ENCODE results near the gene SEMA4A. TPM values are rescaled to one million over a fixed set of nuclear protein-coding genes. Genes with fewer than 3 reads are reported as not detected.
A peak's percentile ranks its signal among the peaks of the same experiment; 100 is the strongest.

SEMA4A gene
- total and polyA plus RNA-seq, 9 of the 15 experiments (the other 6 are each of a cell fraction or from before 2014, with no cell fraction given), result 0.04 to 1.7 (median 0.45) TPM

- no peak for TF ChIP-seq ZNF407 (IDR thresholded peaks at IDR 0.05; ENCODE audit: low read depth)
- no peak for TF ChIP-seq HSF4 (CRISPR knock-in tag; IDR thresholded peaks at IDR 0.05; ENCODE audit: borderline replicate concordance)
- peak; percentile 37 for TF ChIP-seq VEZF1 (CRISPR knock-in tag; IDR thresholded peaks at IDR 0.05)
- TF ChIP-seq ZNF224 (CRISPR knock-in tag; IDR thresholded peaks at IDR 0.05), result no peak
- no peak for TF ChIP-seq ZNF282 (CRISPR knock-in tag; IDR thresholded peaks at IDR 0.05)
- no peak for TF ChIP-seq ESRRA (IDR thresholded peaks at IDR 0.05; ENCODE audit: borderline replicate concordance, low read depth)
- TF ChIP-seq NR2C2 (CRISPR knock-in tag; IDR thresholded peaks at IDR 0.05), result 0 out of 2 replicates have a peak, but pooled peaks have one; percentile 54
- TF ChIP-seq NR2C2 (tag; IDR thresholded peaks at IDR 0.05), result no peak
- no peak for TF ChIP-seq TARDBP (IDR thresholded peaks at IDR 0.05)
- TF ChIP-seq FOXP4 (CRISPR knock-in tag; IDR thresholded peaks at IDR 0.05; ENCODE audit: borderline replicate concordance), result 0 out of 2 replicates have a peak, but pooled peaks have one; percentile 53
- TF ChIP-seq ZFX (CRISPR knock-in tag; IDR thresholded peaks at IDR 0.05), result peak; percentile 4; the same call in 1 of the 2 replicates
- no peak for TF ChIP-seq MBD1 (CRISPR knock-in tag; IDR thresholded peaks at IDR 0.05)
- no peak for TF ChIP-seq ZNF583 (CRISPR knock-in tag; IDR thresholded peaks at IDR 0.05)
- TF ChIP-seq NR3C1 (CRISPR knock-in tag; IDR thresholded peaks at IDR 0.05), result no peak
These were observed 37.6 kb upstream of the SEMA4A start (continued) for GRCh38 chr1:156115514-156116374.
